BLaER1 (cell line): ENCODE measurements around the gene RNFT2.

Experiments
- H3K27ac ChIP-seq: shearing (Covaris generic); formaldehyde crosslinking; 2 replicates; pipeline ENCODE4 v1.8.1; 2022
- H3K27me3 ChIP-seq: shearing (Covaris generic); formaldehyde crosslinking; 2 replicates; pipeline ENCODE4 v1.8.1; 2022
- H3K36me3 ChIP-seq: shearing (Covaris generic); formaldehyde crosslinking; 2 replicates; pipeline ENCODE4 v1.8.1; 2022
- H3K4me1 ChIP-seq: shearing (Covaris generic); formaldehyde crosslinking; 2 replicates; pipeline ENCODE4 v1.8.1; 2022
- H3K4me2 ChIP-seq: shearing (Covaris generic); formaldehyde crosslinking; 2 replicates; pipeline ENCODE4 v1.8.1; 2022
- H3K4me3 ChIP-seq: shearing (Covaris generic); formaldehyde crosslinking; 2 replicates; pipeline ENCODE4 v1.8.1; 2022
- H3K9ac ChIP-seq: shearing (Covaris generic); formaldehyde crosslinking; 2 replicates; pipeline ENCODE4 v1.8.1; 2022
- H3K9me3 ChIP-seq: shearing (Covaris generic); formaldehyde crosslinking; 2 replicates; pipeline ENCODE4 v1.8.1; 2022
- H4K20me1 ChIP-seq: shearing (Covaris generic); formaldehyde crosslinking; 2 replicates; pipeline ENCODE4 v1.8.1; 2022
- Cebpa-rat ChIP-seq: shearing (Covaris generic); IDR thresholded peaks from 2 replicates; pipeline ENCODE4 v1.8.1; 2022

The RNFT2 gene, protein sequence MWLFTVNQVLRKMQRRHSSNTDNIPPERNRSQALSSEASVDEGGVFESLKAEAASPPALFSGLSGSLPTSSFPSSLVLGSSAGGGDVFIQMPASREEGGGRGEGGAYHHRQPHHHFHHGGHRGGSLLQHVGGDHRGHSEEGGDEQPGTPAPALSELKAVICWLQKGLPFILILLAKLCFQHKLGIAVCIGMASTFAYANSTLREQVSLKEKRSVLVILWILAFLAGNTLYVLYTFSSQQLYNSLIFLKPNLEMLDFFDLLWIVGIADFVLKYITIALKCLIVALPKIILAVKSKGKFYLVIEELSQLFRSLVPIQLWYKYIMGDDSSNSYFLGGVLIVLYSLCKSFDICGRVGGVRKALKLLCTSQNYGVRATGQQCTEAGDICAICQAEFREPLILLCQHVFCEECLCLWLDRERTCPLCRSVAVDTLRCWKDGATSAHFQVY

DNA sequence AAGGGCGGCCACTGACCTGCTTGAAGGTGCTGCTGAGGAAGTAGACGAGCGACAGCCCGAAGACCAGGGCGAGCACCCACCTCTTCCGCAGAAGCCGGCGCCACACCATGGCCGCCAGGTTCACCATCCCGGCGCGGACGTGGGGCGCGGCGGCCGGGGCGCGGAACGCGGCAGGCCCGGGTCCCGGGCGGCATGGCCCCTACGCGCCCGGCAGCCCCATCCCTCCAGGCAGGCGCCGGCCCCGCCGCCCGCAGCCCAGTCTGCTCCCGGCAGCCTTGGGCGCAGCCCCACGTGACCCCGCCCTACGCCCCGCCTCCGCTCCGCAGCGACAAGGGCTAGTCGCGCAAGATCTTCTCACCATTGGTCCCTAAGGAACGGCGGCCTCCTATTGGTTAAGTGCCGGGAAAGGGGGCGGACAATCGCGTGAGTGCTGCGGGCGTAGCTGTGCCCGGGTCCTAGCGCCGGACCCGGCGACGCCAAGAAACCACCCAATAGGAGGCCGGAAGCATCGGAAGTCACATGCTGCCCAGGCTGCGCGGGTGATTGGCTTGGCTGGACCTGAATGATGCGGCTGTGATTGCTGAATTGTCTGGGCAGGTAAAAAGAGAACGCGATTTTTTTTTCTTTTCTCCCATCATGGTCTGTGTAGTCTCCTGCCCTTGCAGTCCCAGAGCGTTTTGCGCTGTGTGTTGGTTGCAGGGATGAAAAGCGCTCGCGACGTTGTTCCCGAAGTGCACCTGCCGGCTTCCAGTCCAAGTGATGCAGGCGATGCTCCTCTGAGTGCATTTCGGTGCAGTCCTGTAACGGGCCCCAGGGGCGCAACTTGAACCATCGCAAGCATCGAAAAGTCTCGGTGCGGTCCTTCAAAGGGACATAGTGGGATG, at the start of gene RNFT2, which contains the start of gene SPRING1:
Gene RNFT2, plus strand, starts transcription at position 542 of the 884 bp plus-strand sequence. CDS start 2,183 bp downstream, outside the sequence.
Gene SPRING1, minus strand, starts transcription at position 296 of the 884 bp plus-strand sequence. Its CDS starts 169 bp downstream, at position 127.
- H3K4me3 ChIP-seq, result peak within 1 kb of the TSS; percentile 99
- peaks cover 23% of the 10 kb centered on the region for H3K4me1 ChIP-seq
- H3K4me2 ChIP-seq, result peak within 1 kb of the TSS; percentile 97
- H3K27me3 ChIP-seq, result no peaks in the 10 kb centered on the region
- peaks cover 40% of the 10 kb centered on the region for H4K20me1 ChIP-seq
- H3K9ac ChIP-seq, result peak within 1 kb of the TSS; percentile 91
- TF ChIP-seq Cebpa-rat, result no peak; the same call in 1 of the 2 replicates
- H3K27ac ChIP-seq, result peak within 1 kb of the TSS; percentile 87
- no peaks in the 10 kb centered on the region for H3K9me3 ChIP-seq
- H3K36me3 ChIP-seq, result peaks cover 40% of the 10 kb centered on the region

DNA sequence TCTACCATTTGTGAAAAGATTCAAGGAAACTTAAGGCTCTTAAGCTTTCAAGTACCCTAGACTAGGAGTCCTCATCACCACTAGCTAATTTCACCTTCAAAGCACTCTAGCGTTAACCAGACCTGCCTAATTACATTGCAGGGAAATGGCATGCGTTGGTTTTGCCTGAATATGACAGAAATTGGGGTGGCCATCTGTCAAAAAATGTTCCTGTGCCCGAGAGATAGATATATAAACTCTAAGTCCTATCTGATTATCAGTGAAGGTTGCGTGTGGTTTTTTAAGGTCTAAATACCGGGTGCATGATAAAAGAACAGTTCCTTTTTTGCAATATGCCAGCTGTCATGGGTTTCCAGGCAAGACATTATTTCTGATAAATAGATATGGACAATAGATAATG, 48.6 kb upstream of the RNFT2 start:
- no peak overlapping the region for H3K4me3 ChIP-seq
- H3K4me2 ChIP-seq, result peak overlapping the region; percentile 95
- 0 out of 2 replicates have a peak overlapping the region, but pooled peaks have one; percentile 34 for H3K9ac ChIP-seq
- H3K27ac ChIP-seq, result no peak overlapping the region
- no peaks in the 10 kb centered on the region for H3K36me3 ChIP-seq
- H3K4me1 ChIP-seq, result peaks cover 73% of the 10 kb centered on the region
- H4K20me1 ChIP-seq, result no peaks in the 10 kb centered on the region
- no peaks in the 10 kb centered on the region for H3K9me3 ChIP-seq
- H3K27me3 ChIP-seq, result no peaks in the 10 kb centered on the region
- no peak for TF ChIP-seq Cebpa-rat

DNA sequence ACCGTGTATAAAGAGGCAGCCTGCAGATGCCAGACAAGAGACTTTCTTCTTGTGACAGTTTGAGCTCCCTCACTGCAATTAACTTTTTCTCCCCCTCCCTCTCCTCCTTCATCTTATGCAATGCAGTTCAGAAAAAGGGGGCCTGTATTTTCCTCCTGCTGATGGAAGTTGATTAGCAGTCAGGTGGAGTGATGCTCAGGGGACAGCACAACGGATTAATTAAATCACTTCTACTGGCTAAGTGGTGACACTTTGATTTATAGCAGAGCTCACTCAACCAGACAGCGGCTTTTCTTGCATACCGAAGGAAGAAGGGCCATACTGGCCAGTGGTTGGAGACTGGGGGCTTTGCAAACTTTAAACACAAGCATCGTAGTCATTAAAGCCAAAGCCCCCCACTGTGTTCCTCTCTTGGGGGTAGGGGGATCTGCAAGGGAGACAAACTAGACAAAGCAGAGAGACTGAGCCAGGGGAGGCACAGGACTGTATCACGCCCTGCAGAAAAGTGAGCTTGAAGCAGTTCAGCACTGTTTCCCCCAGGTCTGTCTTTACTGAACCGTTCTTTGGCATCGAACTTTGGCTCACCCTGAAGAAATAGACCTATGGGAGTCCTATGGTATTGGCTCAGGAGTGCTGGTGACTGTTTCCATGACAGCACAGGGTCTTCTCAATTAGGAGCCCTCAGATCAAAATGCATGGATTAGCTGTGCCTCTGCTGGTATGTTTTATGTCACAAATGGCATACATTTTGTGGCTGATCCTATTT, 48.0 kb upstream of the RNFT2 start:
- no peak for TF ChIP-seq Cebpa-rat
- Histone ChIP-seq H3K27me3 (no peaks in the 10 kb centered on the region), H3K36me3 (no peaks in the 10 kb centered on the region), H4K20me1 (no peaks in the 10 kb centered on the region), H3K9me3 (no peaks in the 10 kb centered on the region), H3K4me2 (peak overlapping the region; percentile 95), H3K4me1 (peaks cover 80% of the 10 kb centered on the region), H3K9ac (peak overlapping the region; percentile 34; the same call in 1 of the 2 replicates), H3K4me3 (0 out of 2 replicates have a peak overlapping the region, but pooled peaks have one; percentile 14), H3K27ac (peak overlapping the region; percentile 55)

DNA sequence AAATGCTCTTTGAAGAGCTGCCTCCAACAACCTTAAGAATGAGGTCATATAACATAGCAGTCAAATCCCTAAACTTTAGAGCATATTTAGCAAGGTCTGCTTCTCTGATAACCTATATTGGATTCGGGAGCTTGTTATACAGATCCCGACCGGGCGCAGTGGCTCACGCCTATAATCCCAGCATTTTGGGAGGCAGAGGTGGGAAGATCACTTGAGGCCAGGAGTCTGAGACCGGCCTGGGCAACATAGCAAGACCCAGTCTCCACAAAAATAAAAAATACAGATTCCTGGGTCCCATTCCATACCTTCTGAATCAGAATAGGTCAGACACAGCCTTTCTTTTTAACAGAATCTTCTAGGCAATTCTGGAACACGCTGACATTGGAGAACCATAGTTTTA, 46.9 kb upstream of the RNFT2 start:
- H3K4me3 ChIP-seq, result no peak overlapping the region
- H4K20me1 ChIP-seq, result no peaks in the 10 kb centered on the region
- H3K36me3 ChIP-seq, result no peaks in the 10 kb centered on the region
- peak overlapping the region; percentile 95 for H3K4me2 ChIP-seq
- H3K27me3 ChIP-seq, result no peaks in the 10 kb centered on the region
- no peaks in the 10 kb centered on the region for H3K9me3 ChIP-seq
- peaks cover 90% of the 10 kb centered on the region for H3K4me1 ChIP-seq
- TF ChIP-seq Cebpa-rat, result no peak
- H3K27ac ChIP-seq, result no peak overlapping the region
- H3K9ac ChIP-seq, result no peak overlapping the region

DNA sequence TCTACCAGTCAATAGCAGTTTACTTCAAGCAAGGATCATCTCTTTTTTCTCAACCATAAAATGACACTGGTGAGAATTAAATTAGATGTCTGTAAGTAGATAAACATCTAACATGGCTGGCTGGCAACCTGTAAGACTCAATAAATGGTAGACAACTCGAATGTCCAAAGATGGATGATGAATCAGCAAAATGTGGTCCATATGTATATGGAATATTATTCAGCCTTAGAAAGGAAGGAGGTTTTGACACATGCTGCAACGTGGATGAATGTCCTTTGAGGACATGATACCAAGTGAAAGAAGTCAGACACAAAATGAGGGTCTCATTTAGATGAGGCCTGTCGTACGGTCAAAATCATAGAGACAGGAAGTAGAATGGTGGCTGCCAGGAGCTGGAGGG, 46.5 kb upstream of the RNFT2 start:
- Histone ChIP-seq H3K36me3 (no peaks in the 10 kb centered on the region), H3K4me3 (no peak overlapping the region), H4K20me1 (no peaks in the 10 kb centered on the region), H3K9ac (no peak overlapping the region), H3K27ac (no peak overlapping the region), H3K4me2 (peak overlapping the region; percentile 95), H3K9me3 (no peaks in the 10 kb centered on the region), H3K27me3 (no peaks in the 10 kb centered on the region), H3K4me1 (peaks cover 94% of the 10 kb centered on the region)
- TF ChIP-seq Cebpa-rat, result no peak

DNA sequence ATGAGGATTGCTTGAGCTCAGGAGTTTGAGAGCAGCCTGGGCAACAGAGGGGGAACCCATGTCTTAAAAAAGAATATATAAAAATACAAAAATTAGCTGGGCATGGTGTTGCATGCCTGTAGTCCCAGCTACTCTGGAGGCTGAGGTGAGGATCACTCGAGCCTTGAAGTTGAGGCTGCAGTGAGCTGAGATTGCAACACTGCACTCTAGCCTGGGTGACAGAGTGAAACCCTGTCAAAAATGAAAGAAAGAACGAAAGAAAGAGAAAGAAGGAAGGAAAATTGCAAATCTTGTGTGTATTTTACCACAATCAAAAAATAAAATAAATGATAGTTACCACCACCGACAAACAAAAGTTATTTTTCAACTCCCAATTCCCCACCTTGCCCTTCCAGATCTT, 45.5 kb upstream of the RNFT2 start:
- Histone ChIP-seq H3K27ac (peak overlapping the region; percentile 61; the same call in 1 of the 2 replicates), H3K4me2 (peak overlapping the region; percentile 95)

DNA sequence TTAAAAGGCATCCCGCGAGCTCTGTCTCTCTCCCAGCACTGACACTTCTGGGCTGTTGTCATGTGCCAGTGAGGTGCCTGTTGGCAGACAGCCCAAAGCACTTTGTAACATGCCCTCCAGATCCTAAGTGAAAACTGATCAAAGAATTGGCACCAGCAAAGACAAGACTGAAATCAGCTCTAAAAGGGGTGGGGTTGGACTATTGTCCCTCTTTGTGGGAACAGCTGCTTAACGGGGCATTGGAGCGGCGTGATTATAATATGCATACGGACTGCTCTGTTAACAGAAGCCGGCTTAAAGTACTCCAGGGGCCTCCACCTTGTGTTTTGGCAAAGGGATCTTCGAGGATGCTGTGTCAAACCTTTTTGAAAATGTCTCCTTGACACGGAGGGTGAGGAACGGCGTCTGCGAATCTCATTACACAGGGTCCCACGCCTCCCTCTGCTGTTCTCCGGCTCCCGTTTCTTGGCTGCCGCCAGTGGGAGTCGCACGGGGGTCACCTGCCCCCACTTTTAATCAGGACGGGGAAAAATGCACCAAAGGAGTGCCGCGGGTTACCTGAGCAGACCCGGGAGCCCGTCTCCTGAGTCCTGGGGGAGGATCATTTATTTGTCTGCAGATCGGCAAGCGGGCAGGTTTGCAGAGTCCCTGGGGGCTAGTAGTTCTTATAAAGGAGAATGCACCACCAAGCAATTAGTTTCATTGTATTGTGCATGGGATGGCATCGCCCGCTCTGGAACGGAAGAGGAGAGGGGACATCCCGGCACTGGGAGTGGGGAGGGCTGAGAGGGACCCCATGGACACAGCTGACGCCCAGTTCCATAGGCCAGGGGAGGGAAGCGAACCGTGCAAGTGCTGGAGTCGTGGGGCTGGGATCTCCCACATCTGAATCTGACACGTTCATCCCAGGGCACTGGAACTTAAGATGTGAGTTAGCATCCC, 44.6 kb upstream of the RNFT2 start:
- Histone ChIP-seq H3K36me3 (no peaks in the 10 kb centered on the region), H3K4me3 (peak overlapping the region; percentile 63), H3K4me1 (peaks cover 99% of the 10 kb centered on the region), H3K27ac (peak overlapping the region; percentile 61), H4K20me1 (no peaks in the 10 kb centered on the region), H3K9ac (peak overlapping the region; percentile 56), H3K27me3 (no peaks in the 10 kb centered on the region), H3K4me2 (peak overlapping the region; percentile 95), H3K9me3 (no peaks in the 10 kb centered on the region)
- TF ChIP-seq Cebpa-rat, result no peak

More for the DNA sequence above, 45.5 kb upstream of the RNFT2 start:
- TF ChIP-seq Cebpa-rat, result 0 out of 2 replicates have a peak, but pooled peaks have one; percentile 62
- Histone ChIP-seq H3K27me3 (no peaks in the 10 kb centered on the region), H3K36me3 (no peaks in the 10 kb centered on the region), H3K4me3 (peak overlapping the region; percentile 63), H3K4me1 (peaks cover 99% of the 10 kb centered on the region), H3K9me3 (no peaks in the 10 kb centered on the region), H4K20me1 (no peaks in the 10 kb centered on the region), H3K9ac (peak overlapping the region; percentile 56; the same call in 1 of the 2 replicates)
